ENCODE data around the gene CHST11. TPM values are rescaled to one million over a fixed set of nuclear protein-coding genes. Genes with fewer than 3 reads are reported as not detected.

The CHST11 gene
- total and polyA plus RNA-seq, 10 of the 15 experiments (the other 5 are each of a cell fraction or from before 2014, with no cell fraction given) = 1.9 to 38.1 (median 17.2) TPM

GRCh38 chr12:104622928-104623327, 166.2 kb downstream of the CHST11 start:
- 43% methylated on average over 3 of the region's 3 CpGs for WGBS (ENCODE audit: insufficient coverage, insufficient replicate concordance, low lambda C conversion rate, missing lambda C conversion rate)
- RAD21 ChIA-PET (ENCODE audit: unreplicated experiment) = no interaction called here
- Histone ChIP-seq H3K4me2 (ENCODE audit: control insufficient read depth, insufficient read depth) (no peak overlapping the region), H3K27me3 (replicated peaks in 1 of 2; ENCODE audit: control insufficient read depth in 2 of 2, insufficient read depth in 2 of 2, low read length in 1 of 2) (no peaks in the 10 kb centered on the region), H2AFZ (ENCODE audit: control insufficient read depth, low read depth, low read length) (no peak overlapping the region), H3K36me3 (ENCODE audit: control insufficient read depth in 2 of 2, insufficient read depth in 2 of 2, low read length in 1 of 2) (peaks cover 2 to 4% of the 10 kb centered on the region in 2 experiments; a peak in 2 of 4 replicates), H4K20me1 (ENCODE audit: control insufficient read depth, insufficient read depth) (no peaks in the 10 kb centered on the region), H3K9me3 (replicated peaks; ENCODE audit: control insufficient read depth, insufficient read depth, low read length) (no peaks in the 10 kb centered on the region), H3K27ac (ENCODE audit: control insufficient read depth, insufficient read depth) (no peak overlapping the region), H3K4me1 (ENCODE audit: control insufficient read depth, insufficient read depth, low read length) (no peaks in the 10 kb centered on the region), H3K79me2 (ENCODE audit: control insufficient read depth, insufficient read depth, low read length) (no peaks in the 10 kb centered on the region; the same call in none of the 2 replicates), H3K4me3 (no peak overlapping the region), H3K9ac (ENCODE audit: control insufficient read depth, insufficient read depth, low read length) (no peak overlapping the region)
- no TSS peak for BruUV-seq (replicated peaks)
- in situ Hi-C loops (cut with MboI) = no loop called here
- FAIRE-seq (no peak), ATAC-seq (no peak), DNase-seq (ENCODE audit: low read depth, low spot score) (no peak)
- intact Hi-C loops (cut with micrococcal nuclease; ENCODE audit: unreplicated experiment) = no loop called here
- CTCF ChIA-PET = no interaction called here
- SMC1A ChIA-PET (ENCODE audit: uncharacterized antibody, unreplicated experiment) = interaction anchor here (0.5 kb wide), 1 partner anchor 344 kb away, joined by 3 read pairs; no protein-coding TSS in a partner anchor
- POLR2A ChIA-PET = interaction anchor here (0.6 kb wide), 1 partner anchor 387 kb away, joined by 3 read pairs; no protein-coding TSS in a partner anchor
- TF ChIP-seq E2F4 (IDR thresholded peaks at IDR 0.05; ENCODE audit: low read depth, low read length) (no peak), SKIL (IDR thresholded peaks at IDR 0.05; ENCODE audit: low read depth, poor library complexity, severe bottlenecking) (no peak), BRCA1 (IDR thresholded peaks at IDR 0.05; ENCODE audit: low read depth, low read length) (no peak), JUNB (IDR thresholded peaks at IDR 0.05) (no peak), RUNX3 (IDR thresholded peaks at IDR 0.05; ENCODE audit: low read length) (no peak), SMAD1 (IDR thresholded peaks at IDR 0.05; ENCODE audit: low read depth, partially characterized antibody) (no peak), PAX8 (IDR thresholded peaks at IDR 0.05) (no peak), BACH1 (IDR thresholded peaks at IDR 0.05; ENCODE audit: borderline replicate concordance) (no peak), PML (IDR thresholded peaks at IDR 0.05; ENCODE audit: low read length) (no peak), KAT2A (conservative IDR thresholded peaks at IDR 0.05; ENCODE audit: control insufficient read depth, low read depth, low read length) (no peak), ZNF207 (IDR thresholded peaks at IDR 0.05; ENCODE audit: borderline replicate concordance) (no peak), GATAD2B (conservative IDR thresholded peaks at IDR 0.05; ENCODE audit: low read depth) (no peak), USF1 (IDR thresholded peaks at IDR 0.05; ENCODE audit: borderline replicate concordance, extremely low read length, insufficient read depth, low read depth, low read length) (no peak), ZZZ3 (IDR thresholded peaks at IDR 0.05; ENCODE audit: control insufficient read depth, insufficient read length, low read depth) (no peak), MYB (IDR thresholded peaks at IDR 0.05; ENCODE audit: borderline replicate concordance, low read depth, low read length) (no peak), POLR2AphosphoS5 (IDR thresholded peaks at IDR 0.05; ENCODE audit: low read length) (no peak), MAX (IDR thresholded peaks at IDR 0.05; ENCODE audit: low read depth, low read length) (no peak), MYC (IDR thresholded peaks at IDR 0.05; ENCODE audit: insufficient read depth, insufficient read length, insufficient replicate concordance, low read length, severe bottlenecking) (no peak), GABPA (IDR thresholded peaks at IDR 0.05; ENCODE audit: low read depth) (no peak)
